ENCODE results near the gene AKT2.
A peak's percentile ranks its signal among the peaks of the same experiment; 100 is the strongest.

Gene AKT2

GRCh38 chr19:40253611-40254092, 31.5 kb downstream of the AKT2 start:
- WGBS (ENCODE audit: insufficient coverage, insufficient read length) = no CpG with 5 or more reads among the region's 8 CpGs
- Histone ChIP-seq H3K9me3 (ENCODE audit: control insufficient read depth, insufficient read depth, low read length) (no peaks in the 10 kb centered on the region), H3K27me3 (ENCODE audit: control insufficient read depth, insufficient read depth, low read length) (no peaks in the 10 kb centered on the region), H3K36me3 (ENCODE audit: control insufficient read depth, insufficient read depth, low read length) (peaks cover 13% of the 10 kb centered on the region), H3K4me1 (ENCODE audit: control insufficient read depth, insufficient read depth, low read length) (peaks cover 4% of the 10 kb centered on the region), H3K4me3 (ENCODE audit: low read length) (no peak overlapping the region), H3K27ac (ENCODE audit: low read length) (no peak overlapping the region)
- DNase-seq (ENCODE audit: low read depth, low spot score) = no peak

- no peaks in the 10 kb centered on the region for H3K27me3 ChIP-seq (ENCODE audit: control insufficient read depth, insufficient read depth, low read length)
- WGBS (ENCODE audit: insufficient coverage, insufficient read length) = no CpG with 5 or more reads among the region's 7 CpGs
- no peaks in the 10 kb centered on the region for H3K9me3 ChIP-seq (ENCODE audit: control insufficient read depth, insufficient read depth, low read length)
- peaks cover 13% of the 10 kb centered on the region for H3K36me3 ChIP-seq (ENCODE audit: control insufficient read depth, insufficient read depth, low read length)
- no peak overlapping the region for H3K27ac ChIP-seq (ENCODE audit: low read length)
- DNase-seq (ENCODE audit: low read depth, low spot score) = peak; percentile 39
- H3K4me3 ChIP-seq (ENCODE audit: low read length) = no peak overlapping the region
- peaks cover 4% of the 10 kb centered on the region for H3K4me1 ChIP-seq (ENCODE audit: control insufficient read depth, insufficient read depth, low read length)
Measured at GRCh38 chr19:40252395-40252794, 32.8 kb downstream of the AKT2 start.

DNA sequence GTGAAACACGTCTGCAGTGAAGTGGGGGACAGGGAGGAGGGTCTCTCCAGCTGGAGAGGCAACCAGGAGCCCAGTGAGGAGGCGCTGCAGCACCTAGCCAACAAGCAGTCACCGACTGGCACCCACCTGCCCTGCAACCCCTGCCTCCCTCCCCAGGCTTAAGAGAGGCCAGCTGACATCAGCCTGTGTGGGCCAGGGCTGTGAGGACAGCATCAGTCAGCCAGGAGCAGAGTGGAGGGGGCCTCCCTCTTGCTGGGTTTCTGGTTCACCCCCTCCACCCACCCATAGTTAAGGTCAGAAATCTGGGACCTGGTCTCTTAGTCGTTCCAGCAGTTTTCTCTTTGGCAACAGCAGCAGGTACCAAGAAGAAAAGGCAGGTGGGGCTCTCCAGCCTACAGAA, 33.2 kb downstream of the AKT2 start:
- Histone ChIP-seq H3K27me3 (ENCODE audit: control insufficient read depth, insufficient read depth, low read length) (no peaks in the 10 kb centered on the region), H3K27ac (ENCODE audit: low read length) (no peak overlapping the region), H3K36me3 (ENCODE audit: control insufficient read depth, insufficient read depth, low read length) (peaks cover 13% of the 10 kb centered on the region), H3K4me1 (ENCODE audit: control insufficient read depth, insufficient read depth, low read length) (peaks cover 4% of the 10 kb centered on the region), H3K4me3 (ENCODE audit: low read length) (no peak overlapping the region), H3K9me3 (ENCODE audit: control insufficient read depth, insufficient read depth, low read length) (no peaks in the 10 kb centered on the region)
- no peak for DNase-seq (ENCODE audit: low read depth, low spot score)
- no CpG with 5 or more reads among the region's 4 CpGs for WGBS (ENCODE audit: insufficient coverage, insufficient read length)

- Histone ChIP-seq H3K4me1 (ENCODE audit: control insufficient read depth, insufficient read depth, low read length) (peaks cover 4% of the 10 kb centered on the region), H3K36me3 (ENCODE audit: control insufficient read depth, insufficient read depth, low read length) (peaks cover 8% of the 10 kb centered on the region), H3K27me3 (ENCODE audit: control insufficient read depth, insufficient read depth, low read length) (no peaks in the 10 kb centered on the region), H3K27ac (ENCODE audit: low read length) (no peak overlapping the region), H3K4me3 (ENCODE audit: low read length) (no peak overlapping the region), H3K9me3 (ENCODE audit: control insufficient read depth, insufficient read depth, low read length) (no peaks in the 10 kb centered on the region)
- no peak for DNase-seq (ENCODE audit: low read depth, low spot score)
Measured at GRCh38 chr19:40251244-40251643, 33.9 kb downstream of the AKT2 start.

- H3K4me1 ChIP-seq (ENCODE audit: control insufficient read depth, insufficient read depth, low read length) = peaks cover 4% of the 10 kb centered on the region
- H3K27ac ChIP-seq (ENCODE audit: low read length) = no peak overlapping the region
- no peak for DNase-seq (ENCODE audit: low read depth, low spot score)
- no CpG with 5 or more reads among the region's 11 CpGs for WGBS (ENCODE audit: insufficient coverage, insufficient read length)
- no peaks in the 10 kb centered on the region for H3K36me3 ChIP-seq (ENCODE audit: control insufficient read depth, insufficient read depth, low read length)
- H3K9me3 ChIP-seq (ENCODE audit: control insufficient read depth, insufficient read depth, low read length) = no peaks in the 10 kb centered on the region
- H3K4me3 ChIP-seq (ENCODE audit: low read length) = no peak overlapping the region
- H3K27me3 ChIP-seq (ENCODE audit: control insufficient read depth, insufficient read depth, low read length) = no peaks in the 10 kb centered on the region
Measured at GRCh38 chr19:40249781-40250180, 35.4 kb downstream of the AKT2 start.

- Histone ChIP-seq H3K4me3 (ENCODE audit: low read length) (no peak overlapping the region), H3K27me3 (ENCODE audit: control insufficient read depth, insufficient read depth, low read length) (no peaks in the 10 kb centered on the region), H3K36me3 (ENCODE audit: control insufficient read depth, insufficient read depth, low read length) (no peaks in the 10 kb centered on the region), H3K27ac (ENCODE audit: low read length) (no peak overlapping the region), H3K9me3 (ENCODE audit: control insufficient read depth, insufficient read depth, low read length) (no peaks in the 10 kb centered on the region), H3K4me1 (ENCODE audit: control insufficient read depth, insufficient read depth, low read length) (peaks cover 4% of the 10 kb centered on the region)
- no CpG with 5 or more reads among the region's 10 CpGs for WGBS (ENCODE audit: insufficient coverage, insufficient read length)
- no peak for DNase-seq (ENCODE audit: low read depth, low spot score)
Measured at GRCh38 chr19:40249201-40249600, 35.9 kb downstream of the AKT2 start.

DNA sequence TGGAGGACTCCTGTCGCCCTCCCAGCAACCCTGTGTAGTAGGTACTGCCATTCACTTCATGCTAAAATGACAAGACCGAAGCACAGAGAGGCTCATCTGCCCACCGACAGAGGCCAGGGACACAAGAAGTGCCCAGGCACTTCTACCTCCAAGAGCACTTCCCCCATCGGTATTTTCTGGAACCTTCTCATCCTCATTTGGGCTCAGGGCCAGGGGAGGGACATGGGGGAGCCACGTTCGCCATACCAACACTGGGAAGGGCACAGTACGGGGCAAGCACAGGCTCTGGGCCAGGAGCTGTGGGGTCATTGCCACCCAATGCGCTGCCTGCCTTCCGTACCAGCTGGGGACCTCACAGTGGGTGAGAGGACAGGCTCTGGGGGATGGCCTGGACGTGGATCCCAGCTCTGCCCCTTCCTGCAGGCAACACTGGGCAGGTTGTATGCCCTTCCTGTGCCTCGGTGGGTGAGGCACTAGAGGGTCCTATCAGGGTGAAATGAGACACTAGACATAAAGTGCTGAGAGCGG, 37.3 kb downstream of the AKT2 start:
- no peak for DNase-seq (ENCODE audit: low read depth, low spot score)
- Histone ChIP-seq H3K9me3 (ENCODE audit: control insufficient read depth, insufficient read depth, low read length) (no peaks in the 10 kb centered on the region), H3K4me3 (ENCODE audit: low read length) (no peak overlapping the region), H3K27me3 (ENCODE audit: control insufficient read depth, insufficient read depth, low read length) (no peaks in the 10 kb centered on the region), H3K36me3 (ENCODE audit: control insufficient read depth, insufficient read depth, low read length) (no peaks in the 10 kb centered on the region), H3K27ac (ENCODE audit: low read length) (no peak overlapping the region), H3K4me1 (ENCODE audit: control insufficient read depth, insufficient read depth, low read length) (peaks cover 4% of the 10 kb centered on the region)
- WGBS (ENCODE audit: insufficient coverage, insufficient read length) = no CpG with 5 or more reads among the region's 12 CpGs

- no CpG with 5 or more reads among the region's 6 CpGs for WGBS (ENCODE audit: insufficient coverage, insufficient read length)
- Histone ChIP-seq H3K4me3 (ENCODE audit: low read length) (no peak overlapping the region), H3K27ac (ENCODE audit: low read length) (no peak overlapping the region), H3K4me1 (ENCODE audit: control insufficient read depth, insufficient read depth, low read length) (peaks cover 1% of the 10 kb centered on the region), H3K9me3 (ENCODE audit: control insufficient read depth, insufficient read depth, low read length) (no peaks in the 10 kb centered on the region), H3K36me3 (ENCODE audit: control insufficient read depth, insufficient read depth, low read length) (peaks cover 4% of the 10 kb centered on the region; the same call in 1 of the 2 replicates), H3K27me3 (ENCODE audit: control insufficient read depth, insufficient read depth, low read length) (no peaks in the 10 kb centered on the region)
- DNase-seq (ENCODE audit: low read depth, low spot score) = no peak
Measured at GRCh38 chr19:40247178-40247577, 38.0 kb downstream of the AKT2 start.

- H3K9me3 ChIP-seq (ENCODE audit: control insufficient read depth, insufficient read depth, low read length) = no peaks in the 10 kb centered on the region
- H3K4me3 ChIP-seq (ENCODE audit: low read length) = no peak overlapping the region
- WGBS (ENCODE audit: insufficient coverage, insufficient read length) = no CpG with 5 or more reads among the region's 16 CpGs
- DNase-seq (ENCODE audit: low read depth, low spot score) = no peak
- H3K36me3 ChIP-seq (ENCODE audit: control insufficient read depth, insufficient read depth, low read length) = peaks cover 5% of the 10 kb centered on the region; the same call in 1 of the 2 replicates
- no peak overlapping the region for H3K27ac ChIP-seq (ENCODE audit: low read length)
- no peaks in the 10 kb centered on the region for H3K27me3 ChIP-seq (ENCODE audit: control insufficient read depth, insufficient read depth, low read length)
- no peaks in the 10 kb centered on the region for H3K4me1 ChIP-seq (ENCODE audit: control insufficient read depth, insufficient read depth, low read length)
Measured at GRCh38 chr19:40246292-40247073, 38.7 kb downstream of the AKT2 start.

GRCh38 chr19:40245506-40246128, 39.5 kb downstream of the AKT2 start:
- no peaks in the 10 kb centered on the region for H3K4me1 ChIP-seq (ENCODE audit: control insufficient read depth, insufficient read depth, low read length)
- no peak overlapping the region for H3K4me3 ChIP-seq (ENCODE audit: low read length)
- no peak overlapping the region for H3K27ac ChIP-seq (ENCODE audit: low read length)
- H3K27me3 ChIP-seq (ENCODE audit: control insufficient read depth, insufficient read depth, low read length) = no peaks in the 10 kb centered on the region
- no peaks in the 10 kb centered on the region for H3K9me3 ChIP-seq (ENCODE audit: control insufficient read depth, insufficient read depth, low read length)
- DNase-seq (ENCODE audit: low read depth, low spot score) = no peak
- WGBS (ENCODE audit: insufficient coverage, insufficient read length) = no CpG with 5 or more reads among the region's 9 CpGs
- peaks cover 5% of the 10 kb centered on the region; the same call in 1 of the 2 replicates for H3K36me3 ChIP-seq (ENCODE audit: control insufficient read depth, insufficient read depth, low read length)
